HCEC 1CT (cell line): ENCODE data around the gene HACL1.
"Not testable (repeated sequence)": the region's sequence is repeated elsewhere in the genome, so short reads cannot be mapped to it uniquely, and the experiment has no call there.

ENCODE experiments used
- DNase-seq: peaks from one replicate; pipeline ENCODE4 v3.0.0-alpha.2; 2017

HACL1 gene

GRCh38 chr3:15578289-15578867, 23.0 kb downstream of the HACL1 start:
- no peak for DNase-seq

GRCh38 chr3:15576475-15576874, 24.9 kb downstream of the HACL1 start:
- no peak for DNase-seq

- DNase-seq, result no peak
Observed at GRCh38 chr3:15575446-15575845, 25.9 kb downstream of the HACL1 start.

- no peak for DNase-seq
Observed at GRCh38 chr3:15572138-15572537, 29.2 kb downstream of the HACL1 start.

GRCh38 chr3:15563190-15563589, 38.2 kb downstream of the HACL1 start:
- DNase-seq, result no peak

- DNase-seq, result no peak
Observed at GRCh38 chr3:15562560-15562959, 38.8 kb downstream of the HACL1 start.

- DNase-seq, result no peak
Observed at GRCh38 chr3:15558581-15558980, 42.8 kb downstream of the HACL1 start.

GRCh38 chr3:15557511-15557946, 43.8 kb downstream of the HACL1 start:
- DNase-seq, result peak; percentile 65

- no peak for DNase-seq
Observed at GRCh38 chr3:15556512-15556911, 44.9 kb downstream of the HACL1 start.

- DNase-seq, result no peak
Observed at GRCh38 chr3:15553749-15554148, 47.6 kb downstream of the HACL1 start.

GRCh38 chr3:15551902-15552301, 49.5 kb downstream of the HACL1 start:
- no peak for DNase-seq

- DNase-seq, result no peak
Observed at GRCh38 chr3:15549846-15550245, 51.5 kb downstream of the HACL1 start.

- no peak for DNase-seq
Observed at GRCh38 chr3:15542614-15543013, 58.8 kb downstream of the HACL1 start.

- DNase-seq, result no peak
Observed at GRCh38 chr3:15541371-15541770, 60.0 kb downstream of the HACL1 start.

GRCh38 chr3:15539066-15539465, 62.3 kb downstream of the HACL1 start:
- no peak for DNase-seq

GRCh38 chr3:15538345-15538744, 63.0 kb downstream of the HACL1 start:
- no peak for DNase-seq

GRCh38 chr3:15536856-15537255, 64.5 kb downstream of the HACL1 start:
- DNase-seq, result no peak

GRCh38 chr3:15535732-15536131, 65.6 kb downstream of the HACL1 start:
- no peak for DNase-seq

- not testable (repeated sequence) for DNase-seq
Observed at GRCh38 chr3:15532614-15533013, 68.8 kb downstream of the HACL1 start.

GRCh38 chr3:15531346-15531745, 70.0 kb downstream of the HACL1 start:
- no peak for DNase-seq

GRCh38 chr3:15528854-15529537, 72.4 kb downstream of the HACL1 start:
- no peak for DNase-seq

GRCh38 chr3:15527031-15527459, 74.3 kb downstream of the HACL1 start:
- no peak for DNase-seq

GRCh38 chr3:15525790-15526189, 75.6 kb downstream of the HACL1 start:
- no peak for DNase-seq

- DNase-seq, result no peak
Observed at GRCh38 chr3:15523660-15524417, 77.5 kb downstream of the HACL1 start.
